Mucosa of descending colon (tissue), 3 donors: Measurements from ENCODE around the gene DLG2. TPM values are rescaled to one million over a fixed set of nuclear protein-coding genes. Genes with fewer than 3 reads are reported as not detected.

Experiments
- ATAC-seq: fragments of 200-7000 bp; cut with Tn5 transposase; one replicate; pipeline ENCODE4 v1.9.1; 2020; ENCODE audit warnings: mild to moderate bottlenecking, moderate library complexity
- DNase-seq, 3 donors: peaks; one replicate each; pipeline ENCODE4 v3.0.0-alpha.2; 2020
- H3K36me3 ChIP-seq: fragments of 200-600 bp; one replicate; pipeline ENCODE4 v1.8.0; 2021; ENCODE audit warnings: low read depth, mild to moderate bottlenecking
- H3K4me1 ChIP-seq: fragments of 200-600 bp; one replicate; pipeline ENCODE4 v1.8.0; 2021; ENCODE audit warnings: low read depth, mild to moderate bottlenecking
- H3K4me3 ChIP-seq: fragments of 200-600 bp; one replicate; pipeline ENCODE4 v1.8.0; 2021; ENCODE audit warnings: mild to moderate bottlenecking
- H3K9me3 ChIP-seq: fragments of 200-600 bp; one replicate; pipeline ENCODE4 v1.8.0; 2021; ENCODE audit warnings: mild to moderate bottlenecking
- intact Hi-C, 2 donors: fragments of 100-400 bp; cut with DNase I in 1 of 2; cut with micrococcal nuclease in 1 of 2; formaldehyde crosslinking; loops; one replicate each; pipeline versions ENCODE4 v1.11.0 to v1.11.1; 2022; cut with DNase I, micrococcal nuclease
- total RNA-seq, 3 donors: library from RNA; stranded (reverse); fragmentation: NEBNext Ultra II Directional in 2 of 3; extraction: Animal tissue kit (Norgen Biotek cat#: 25700) in 2 of 3; gene quantifications; one replicate each; pipeline versions ENCODE4 v1.2.1 to v1.2.4, GENCODE V29; 2021 to 2023
- TF ChIP-seq, protein P1 (sequence below): fragments of 200-600 bp; IDR thresholded peaks from one replicate; pipeline ENCODE4 v1.8.0; 2022; ENCODE audit warnings: antibody characterized with exemption, mild to moderate bottlenecking
- donor health status: DM: no; HTN: no; CAD: no; lungs with moderate emphysema.
- donor health status: DM: no; HTN: no; CAD: no.
- donor health status: DM: no; HTN: yes; CAD: no.

DLG2 gene
- total RNA-seq, 3 donors from 2014 or later, result 2.1 to 11.1 (median 2.4) TPM

DNA sequence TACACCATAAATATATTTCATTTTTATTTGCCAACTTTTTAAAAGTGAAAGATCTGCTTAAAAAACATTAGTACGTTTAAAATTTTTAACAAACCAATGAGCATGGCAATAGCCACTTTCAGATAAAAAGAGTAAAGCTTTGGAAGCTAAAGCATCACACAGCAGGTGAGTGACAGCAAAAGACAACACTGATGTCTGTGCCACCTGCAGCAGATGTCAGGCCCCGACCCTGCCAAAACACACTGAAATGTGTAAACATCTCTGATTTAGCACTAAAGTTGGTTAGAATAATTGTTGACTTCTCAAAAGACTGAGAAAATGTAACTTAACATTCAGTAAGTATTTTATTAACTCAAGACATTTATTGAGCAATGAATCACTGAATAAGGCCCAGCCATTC, 232.9 kb downstream of the DLG2 start:
- Histone ChIP-seq H3K4me1 (no peaks in the 10 kb centered on the region), H3K4me3 (no peak overlapping the region), H3K36me3 (no peaks in the 10 kb centered on the region), H3K9me3 (peaks cover 4% of the 10 kb centered on the region)
- TF ChIP-seq, protein P1, sequence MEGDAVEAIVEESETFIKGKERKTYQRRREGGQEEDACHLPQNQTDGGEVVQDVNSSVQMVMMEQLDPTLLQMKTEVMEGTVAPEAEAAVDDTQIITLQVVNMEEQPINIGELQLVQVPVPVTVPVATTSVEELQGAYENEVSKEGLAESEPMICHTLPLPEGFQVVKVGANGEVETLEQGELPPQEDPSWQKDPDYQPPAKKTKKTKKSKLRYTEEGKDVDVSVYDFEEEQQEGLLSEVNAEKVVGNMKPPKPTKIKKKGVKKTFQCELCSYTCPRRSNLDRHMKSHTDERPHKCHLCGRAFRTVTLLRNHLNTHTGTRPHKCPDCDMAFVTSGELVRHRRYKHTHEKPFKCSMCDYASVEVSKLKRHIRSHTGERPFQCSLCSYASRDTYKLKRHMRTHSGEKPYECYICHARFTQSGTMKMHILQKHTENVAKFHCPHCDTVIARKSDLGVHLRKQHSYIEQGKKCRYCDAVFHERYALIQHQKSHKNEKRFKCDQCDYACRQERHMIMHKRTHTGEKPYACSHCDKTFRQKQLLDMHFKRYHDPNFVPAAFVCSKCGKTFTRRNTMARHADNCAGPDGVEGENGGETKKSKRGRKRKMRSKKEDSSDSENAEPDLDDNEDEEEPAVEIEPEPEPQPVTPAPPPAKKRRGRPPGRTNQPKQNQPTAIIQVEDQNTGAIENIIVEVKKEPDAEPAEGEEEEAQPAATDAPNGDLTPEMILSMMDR, result no peak
- ATAC-seq, result no peak
- intact Hi-C loops, result no loop called here
- no peak for DNase-seq

GRCh38 chr11:85391141-85391540, 236.0 kb downstream of the DLG2 start:
- Histone ChIP-seq H3K9me3 (no peaks in the 10 kb centered on the region), H3K36me3 (no peaks in the 10 kb centered on the region), H3K4me3 (no peak overlapping the region), H3K4me1 (no peaks in the 10 kb centered on the region)
- intact Hi-C loops, result no loop called here
- TF ChIP-seq, protein P1, result no peak
- ATAC-seq, result no peak
- no peak for DNase-seq

- no peaks in the 10 kb centered on the region for H3K9me3 ChIP-seq
- no peak for DNase-seq
- intact Hi-C loops, result no loop called here
- no peak for ATAC-seq
- H3K4me1 ChIP-seq, result no peaks in the 10 kb centered on the region
- TF ChIP-seq, protein P1, result no peak
- H3K4me3 ChIP-seq, result no peak overlapping the region
- H3K36me3 ChIP-seq, result no peaks in the 10 kb centered on the region
Measured at GRCh38 chr11:85385547-85385946, 241.6 kb downstream of the DLG2 start.

- intact Hi-C loops, result no loop called here
- no peaks in the 10 kb centered on the region for H3K9me3 ChIP-seq
- TF ChIP-seq, protein P1, result no peak
- DNase-seq, result no peak
- H3K4me3 ChIP-seq, result no peak overlapping the region
- ATAC-seq, result no peak
- no peaks in the 10 kb centered on the region for H3K36me3 ChIP-seq
- no peaks in the 10 kb centered on the region for H3K4me1 ChIP-seq
Measured at GRCh38 chr11:85385111-85385510, 242.0 kb downstream of the DLG2 start.

DNA sequence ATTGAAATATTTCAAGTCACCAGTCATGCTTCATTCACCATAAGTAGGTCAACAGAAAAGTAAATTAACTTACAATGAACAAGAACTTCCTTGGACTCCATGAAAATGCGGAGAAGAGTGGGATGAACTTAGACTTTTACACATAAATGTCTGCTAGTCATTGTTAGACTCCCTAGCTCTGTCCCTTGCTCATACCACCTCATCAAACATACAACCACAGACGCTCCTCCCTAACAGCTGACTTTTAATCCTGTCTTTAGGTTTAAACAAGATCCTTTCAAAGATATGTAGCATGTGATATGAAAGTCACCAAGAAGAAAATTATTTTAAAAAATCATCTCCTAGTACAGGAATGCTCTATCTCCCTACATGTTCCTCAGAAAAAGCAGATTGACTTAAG, 248.1 kb downstream of the DLG2 start:
- TF ChIP-seq, protein P1, result no peak
- no peak overlapping the region for H3K4me3 ChIP-seq
- no peak for DNase-seq
- H3K9me3 ChIP-seq, result no peaks in the 10 kb centered on the region
- ATAC-seq, result no peak
- no peaks in the 10 kb centered on the region for H3K36me3 ChIP-seq
- intact Hi-C loops, result no loop called here
- H3K4me1 ChIP-seq, result no peaks in the 10 kb centered on the region

DNA sequence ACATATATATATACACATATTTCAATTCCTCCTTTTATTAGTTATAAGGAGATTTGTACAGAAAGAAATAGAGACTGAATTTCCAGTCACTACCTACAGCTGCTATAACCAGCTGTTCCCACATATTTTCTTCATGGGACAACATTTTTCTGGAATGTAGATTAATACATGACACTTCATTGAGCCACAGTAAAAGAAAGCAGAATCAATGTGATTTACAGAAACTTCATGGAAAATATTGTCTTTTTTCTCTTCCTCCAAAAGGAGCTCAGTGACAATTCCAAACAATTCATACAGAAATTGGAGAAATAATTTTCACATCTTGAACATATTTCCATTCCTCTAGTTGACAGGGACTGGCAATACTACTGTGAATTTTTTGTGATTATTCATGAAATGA, 249.2 kb downstream of the DLG2 start:
- no peak for ATAC-seq
- no peak overlapping the region for H3K4me3 ChIP-seq
- no peak for DNase-seq
- TF ChIP-seq, protein P1, result no peak
- intact Hi-C loops, result no loop called here
- no peaks in the 10 kb centered on the region for H3K36me3 ChIP-seq
- H3K4me1 ChIP-seq, result no peaks in the 10 kb centered on the region
- no peaks in the 10 kb centered on the region for H3K9me3 ChIP-seq
